ENCODE data around the gene FRMPD1. TPM values are rescaled to one million over a fixed set of nuclear protein-coding genes. Genes with fewer than 3 reads are reported as not detected.
"Not testable (repeated sequence)": the region's sequence is repeated elsewhere in the genome, so short reads cannot be mapped to it uniquely, and the experiment has no call there.

The FRMPD1 gene, protein sequence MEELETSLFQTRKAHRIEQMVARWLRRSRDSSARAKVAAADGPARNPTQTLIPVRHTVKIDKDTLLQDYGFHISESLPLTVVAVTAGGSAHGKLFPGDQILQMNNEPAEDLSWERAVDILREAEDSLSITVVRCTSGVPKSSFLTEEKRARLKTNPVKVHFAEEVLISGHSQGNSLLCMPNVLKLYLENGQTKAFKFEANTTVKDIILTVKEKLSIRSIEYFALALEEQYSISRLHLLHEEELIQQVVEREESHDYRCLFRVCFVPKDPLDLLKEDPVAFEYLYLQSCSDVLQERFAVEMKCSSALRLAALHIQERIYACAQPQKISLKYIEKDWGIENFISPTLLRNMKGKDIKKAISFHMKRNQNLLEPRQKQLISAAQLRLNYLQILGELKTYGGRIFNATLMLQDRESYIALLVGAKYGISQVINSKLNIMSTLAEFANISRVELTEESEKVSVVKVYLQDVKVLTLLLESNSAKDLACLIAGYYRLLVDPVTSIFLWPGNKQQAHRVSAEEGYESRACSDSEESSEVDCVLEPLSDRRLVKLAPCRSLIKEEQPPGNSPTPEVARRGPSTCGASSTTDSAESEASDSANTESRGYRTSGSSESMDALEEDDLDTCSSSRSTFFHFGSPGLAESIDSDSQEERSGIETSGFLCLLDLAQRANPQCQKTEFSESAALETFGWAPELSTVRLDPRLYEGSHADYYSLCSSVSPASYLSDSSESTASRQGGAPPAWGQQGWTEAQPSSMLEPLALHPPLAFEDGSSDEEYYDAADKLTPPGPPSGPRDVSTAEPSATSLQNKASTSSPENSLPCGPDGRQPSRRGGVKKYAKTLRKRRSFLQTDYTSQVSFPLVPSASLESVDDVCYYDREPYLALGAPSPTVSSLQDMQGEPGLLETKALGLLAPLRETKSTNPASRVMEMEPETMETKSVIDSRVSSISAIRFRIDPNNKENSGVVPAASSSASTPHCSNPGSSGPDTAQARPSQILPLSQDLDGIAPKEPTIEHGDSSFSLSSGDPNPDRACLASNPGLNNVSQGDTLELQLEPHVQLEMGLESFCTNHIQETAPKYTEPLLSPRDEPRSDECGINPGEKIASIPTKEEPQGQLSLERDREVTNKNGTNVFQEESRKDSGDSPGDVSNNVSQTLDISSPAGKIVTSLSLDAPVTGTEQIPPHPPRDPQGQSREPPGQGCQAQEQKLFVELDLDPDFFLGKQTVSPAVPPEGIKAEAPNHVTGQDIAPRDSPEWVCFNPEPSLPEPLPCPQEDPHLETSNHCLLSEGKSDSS (N-terminal part only)
- total RNA-seq, result not detected

- Histone ChIP-seq H3K27me3 (ENCODE audit: insufficient read depth, low read length) (peaks cover 60% of the 10 kb centered on the region), H3K4me3 (ENCODE audit: low read length) (peak within 1 kb of the TSS; percentile 22)
Observed at GRCh38 chr9:37650873-37651768, at the start of gene FRMPD1. Gene FRMPD1, plus strand, starts transcription at chr9:37650954. Its CDS starts 41,688 bp downstream, at chr9:37692642.

GRCh38 chr9:37602061-37602460, 48.7 kb upstream of the FRMPD1 start:
- H3K27me3 ChIP-seq (ENCODE audit: insufficient read depth, low read length), result peaks cover 10% of the 10 kb centered on the region
- not testable (repeated sequence) for H3K9me3 ChIP-seq (ENCODE audit: low read depth, low read length); H3K4me3 ChIP-seq (ENCODE audit: low read length); H3K4me1 ChIP-seq (ENCODE audit: insufficient read depth, low read length)

More at GRCh38 chr9:37650873-37651768, at the start of gene FRMPD1:
- peaks cover 10% of the 10 kb centered on the region for H3K4me1 ChIP-seq (ENCODE audit: insufficient read depth, low read length)
- no peaks in the 10 kb centered on the region for H3K9me3 ChIP-seq (ENCODE audit: low read depth, low read length)

- H3K9me3 ChIP-seq (ENCODE audit: low read depth, low read length), result no peaks in the 10 kb centered on the region
- no peak overlapping the region for H3K4me3 ChIP-seq (ENCODE audit: low read length)
- H3K4me1 ChIP-seq (ENCODE audit: insufficient read depth, low read length), result no peaks in the 10 kb centered on the region
- H3K27me3 ChIP-seq (ENCODE audit: insufficient read depth, low read length), result peaks cover 10% of the 10 kb centered on the region
Observed at GRCh38 chr9:37602817-37603216, 47.9 kb upstream of the FRMPD1 start.

- peaks cover 10% of the 10 kb centered on the region for H3K27me3 ChIP-seq (ENCODE audit: insufficient read depth, low read length)
Observed at GRCh38 chr9:37604296-37604695, 46.5 kb upstream of the FRMPD1 start.

DNA sequence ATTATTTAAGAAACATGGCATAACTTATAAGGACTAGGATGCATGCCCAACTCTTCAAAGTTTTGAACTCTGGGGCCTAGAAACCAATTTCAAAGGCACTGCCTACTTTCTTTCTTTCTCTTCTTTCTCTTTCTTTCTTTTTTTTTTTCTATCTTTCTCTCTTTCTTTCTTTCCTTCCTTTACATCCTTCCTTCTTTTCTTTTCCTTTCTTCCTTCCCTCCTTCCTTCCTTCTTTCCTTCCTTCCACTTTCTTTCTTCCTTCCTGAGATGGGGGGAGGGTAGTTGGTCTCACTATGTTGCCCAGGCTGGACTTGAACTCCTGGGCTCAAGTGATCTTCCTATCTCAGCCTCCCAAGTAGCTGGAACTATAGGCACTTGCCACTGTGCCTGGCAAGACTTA, 42.5 kb upstream of the FRMPD1 start:
- Histone ChIP-seq H3K4me1 (ENCODE audit: insufficient read depth, low read length) (no peaks in the 10 kb centered on the region), H3K27me3 (ENCODE audit: insufficient read depth, low read length) (peaks cover 17% of the 10 kb centered on the region), H3K4me3 (ENCODE audit: low read length) (no peak overlapping the region), H3K9me3 (ENCODE audit: low read depth, low read length) (no peaks in the 10 kb centered on the region)

More at GRCh38 chr9:37604296-37604695, 46.5 kb upstream of the FRMPD1 start:
- no peak overlapping the region for H3K4me3 ChIP-seq (ENCODE audit: low read length)
- no peaks in the 10 kb centered on the region for H3K9me3 ChIP-seq (ENCODE audit: low read depth, low read length)
- H3K4me1 ChIP-seq (ENCODE audit: insufficient read depth, low read length), result no peaks in the 10 kb centered on the region

GRCh38 chr9:37609735-37610397, 40.9 kb upstream of the FRMPD1 start:
- Histone ChIP-seq H3K27me3 (ENCODE audit: insufficient read depth, low read length) (peaks cover 15% of the 10 kb centered on the region), H3K9me3 (ENCODE audit: low read depth, low read length) (no peaks in the 10 kb centered on the region), H3K4me1 (ENCODE audit: insufficient read depth, low read length) (no peaks in the 10 kb centered on the region), H3K4me3 (ENCODE audit: low read length) (no peak overlapping the region)

- Histone ChIP-seq H3K9me3 (ENCODE audit: low read depth, low read length) (no peaks in the 10 kb centered on the region), H3K27me3 (ENCODE audit: insufficient read depth, low read length) (peaks cover 8% of the 10 kb centered on the region), H3K4me3 (ENCODE audit: low read length) (no peak overlapping the region)
Observed at GRCh38 chr9:37611014-37611413, 39.7 kb upstream of the FRMPD1 start.

GRCh38 chr9:37611961-37612360, 38.8 kb upstream of the FRMPD1 start:
- H3K27me3 ChIP-seq (ENCODE audit: insufficient read depth, low read length), result peaks cover 8% of the 10 kb centered on the region
- no peaks in the 10 kb centered on the region for H3K4me1 ChIP-seq (ENCODE audit: insufficient read depth, low read length)
- no peaks in the 10 kb centered on the region for H3K9me3 ChIP-seq (ENCODE audit: low read depth, low read length)
- H3K4me3 ChIP-seq (ENCODE audit: low read length), result no peak overlapping the region

More at GRCh38 chr9:37611014-37611413, 39.7 kb upstream of the FRMPD1 start:
- H3K4me1 ChIP-seq (ENCODE audit: insufficient read depth, low read length), result no peaks in the 10 kb centered on the region

DNA sequence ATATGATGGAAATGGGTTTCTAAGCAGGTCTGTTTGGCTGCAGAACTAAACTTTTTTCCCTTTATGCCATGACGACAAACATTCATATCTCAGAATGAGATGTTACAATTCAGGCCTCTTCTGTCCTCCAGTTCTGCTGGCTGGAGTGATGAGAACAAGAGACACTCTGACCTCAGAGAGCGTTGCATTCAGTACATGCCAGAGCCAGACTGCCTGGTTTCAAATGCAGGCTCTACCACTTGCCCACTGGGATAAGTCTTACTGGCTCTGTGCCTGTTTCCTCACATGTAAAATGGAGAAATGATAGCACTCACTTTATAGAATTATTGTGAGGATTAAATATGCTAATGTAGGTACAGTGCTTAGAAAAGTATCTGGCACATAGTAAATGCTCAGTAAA, 33.6 kb upstream of the FRMPD1 start:
- H3K4me1 ChIP-seq (ENCODE audit: insufficient read depth, low read length), result no peaks in the 10 kb centered on the region
- no peaks in the 10 kb centered on the region for H3K27me3 ChIP-seq (ENCODE audit: insufficient read depth, low read length)
- no peak overlapping the region for H3K4me3 ChIP-seq (ENCODE audit: low read length)
- no peaks in the 10 kb centered on the region for H3K9me3 ChIP-seq (ENCODE audit: low read depth, low read length)

DNA sequence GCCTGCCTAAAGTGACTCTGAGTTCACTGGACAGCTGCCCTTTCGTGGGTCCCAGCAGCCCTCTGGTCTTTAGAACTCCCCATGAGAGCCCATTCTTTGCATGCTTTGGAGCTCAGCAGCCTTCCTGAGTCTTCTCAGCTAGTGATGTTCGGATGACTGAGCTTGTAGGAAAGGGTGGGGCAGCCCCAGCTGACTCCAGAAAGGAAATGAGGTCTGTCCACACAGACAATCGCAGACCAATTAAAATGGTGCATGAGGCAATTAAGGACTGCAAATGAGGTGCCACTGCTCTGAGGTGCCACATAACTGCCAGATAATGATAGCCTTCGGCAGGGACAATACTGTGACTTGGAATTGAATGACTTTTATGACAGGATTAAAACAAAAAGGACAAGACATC, 32.9 kb upstream of the FRMPD1 start:
- H3K9me3 ChIP-seq (ENCODE audit: low read depth, low read length), result no peaks in the 10 kb centered on the region
- H3K27me3 ChIP-seq (ENCODE audit: insufficient read depth, low read length), result no peaks in the 10 kb centered on the region
- no peaks in the 10 kb centered on the region for H3K4me1 ChIP-seq (ENCODE audit: insufficient read depth, low read length)
- H3K4me3 ChIP-seq (ENCODE audit: low read length), result no peak overlapping the region

DNA sequence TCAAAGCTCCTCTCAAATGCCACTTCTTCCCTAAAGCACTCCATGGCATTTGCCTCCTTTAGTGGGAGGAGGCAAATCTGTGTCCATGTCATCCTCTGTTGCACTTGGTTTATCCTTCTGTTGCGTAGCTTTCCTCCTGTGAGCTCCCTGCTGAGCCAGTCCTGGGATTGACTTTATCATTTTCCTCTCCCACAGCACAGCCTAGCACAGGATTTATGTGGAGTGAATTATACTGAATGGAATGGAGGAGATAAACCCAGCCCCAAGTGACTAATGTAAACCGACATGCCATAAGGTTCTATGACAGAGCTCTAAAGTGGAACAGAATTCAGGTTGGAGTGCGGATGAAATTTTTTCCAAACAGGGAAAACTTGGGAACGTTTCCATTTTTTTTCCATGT, 31.9 kb upstream of the FRMPD1 start:
- H3K27me3 ChIP-seq (ENCODE audit: insufficient read depth, low read length), result no peaks in the 10 kb centered on the region
- no peaks in the 10 kb centered on the region for H3K9me3 ChIP-seq (ENCODE audit: low read depth, low read length)
- H3K4me1 ChIP-seq (ENCODE audit: insufficient read depth, low read length), result no peaks in the 10 kb centered on the region
- no peak overlapping the region for H3K4me3 ChIP-seq (ENCODE audit: low read length)

DNA sequence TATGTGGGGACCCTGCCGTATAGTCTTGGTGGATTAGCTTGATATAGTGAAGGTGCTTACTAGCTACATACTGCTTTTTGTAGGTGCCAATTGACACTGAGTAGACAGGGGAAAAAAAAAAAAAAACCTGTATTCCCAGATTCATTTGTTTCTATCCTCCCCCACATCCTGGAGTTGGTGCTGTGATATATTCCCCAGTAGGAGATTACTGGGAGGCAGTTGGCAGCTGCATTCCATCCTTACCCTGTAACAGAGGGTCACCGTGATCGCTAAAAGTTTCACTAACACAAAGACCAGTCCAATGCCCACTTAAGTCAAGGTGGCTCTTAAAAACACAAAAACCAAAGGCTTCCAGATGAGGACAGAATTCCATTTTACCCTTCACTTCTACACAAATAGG, 30.9 kb upstream of the FRMPD1 start:
- Histone ChIP-seq H3K9me3 (ENCODE audit: low read depth, low read length) (no peaks in the 10 kb centered on the region), H3K4me1 (ENCODE audit: insufficient read depth, low read length) (no peaks in the 10 kb centered on the region), H3K27me3 (ENCODE audit: insufficient read depth, low read length) (no peaks in the 10 kb centered on the region), H3K4me3 (ENCODE audit: low read length) (no peak overlapping the region)

GRCh38 chr9:37620396-37620795, 30.4 kb upstream of the FRMPD1 start:
- H3K4me1 ChIP-seq (ENCODE audit: insufficient read depth, low read length), result no peaks in the 10 kb centered on the region
- H3K9me3 ChIP-seq (ENCODE audit: low read depth, low read length), result no peaks in the 10 kb centered on the region

More at GRCh38 chr9:37620396-37620795, 30.4 kb upstream of the FRMPD1 start:
- no peaks in the 10 kb centered on the region for H3K27me3 ChIP-seq (ENCODE audit: insufficient read depth, low read length)
- no peak overlapping the region for H3K4me3 ChIP-seq (ENCODE audit: low read length)

Measured in mononuclear cell (primary cell).